GM19395 (cell line): ENCODE data around the gene ABLIM1.

ENCODE experiments used
- ATAC-seq: cut with Tn5 transposase; IDR thresholded peaks from one replicate; pipeline ENCODE4 v1.9.1; 2021; ENCODE audit warnings: mild to moderate bottlenecking, moderate library complexity; ENCODE audit not compliant: unreplicated experiment

The ABLIM1 gene

GRCh38 chr10:114550756-114551635 is 107.1 kb downstream of the ABLIM1 start:
- ATAC-seq, result no peak

- no peak for ATAC-seq
These were observed 109.4 kb downstream of the ABLIM1 start for GRCh38 chr10:114548662-114549061.

- no peak for ATAC-seq
These were observed 110.6 kb downstream of the ABLIM1 start for GRCh38 chr10:114547514-114547913.

GRCh38 chr10:114547056-114547455 is 111.0 kb downstream of the ABLIM1 start:
- no peak for ATAC-seq

- ATAC-seq, result no peak
These were observed 112.3 kb downstream of the ABLIM1 start for GRCh38 chr10:114545819-114546218.

- ATAC-seq, result no peak
These were observed 113.0 kb downstream of the ABLIM1 start for GRCh38 chr10:114545071-114545470.

GRCh38 chr10:114544045-114544659 is 113.9 kb downstream of the ABLIM1 start:
- peak; percentile 96 for ATAC-seq

GRCh38 chr10:114543456-114543855 is 114.6 kb downstream of the ABLIM1 start:
- ATAC-seq, result no peak

GRCh38 chr10:114542373-114542772 is 115.7 kb downstream of the ABLIM1 start:
- no peak for ATAC-seq

- ATAC-seq, result no peak
These were observed 116.3 kb downstream of the ABLIM1 start for GRCh38 chr10:114541797-114542160.

GRCh38 chr10:114541081-114541796 is 116.8 kb downstream of the ABLIM1 start:
- no peak for ATAC-seq

GRCh38 chr10:114540236-114540635 is 117.8 kb downstream of the ABLIM1 start:
- ATAC-seq, result no peak

GRCh38 chr10:114539623-114540022 is 118.5 kb downstream of the ABLIM1 start:
- ATAC-seq, result no peak

- peak; percentile 46 for ATAC-seq
These were observed 119.7 kb downstream of the ABLIM1 start for GRCh38 chr10:114538181-114538906.

- ATAC-seq, result no peak
These were observed 120.3 kb downstream of the ABLIM1 start for GRCh38 chr10:114537736-114538135.

GRCh38 chr10:114534571-114534981 is 123.5 kb downstream of the ABLIM1 start:
- no peak for ATAC-seq

- no peak for ATAC-seq
These were observed 125.8 kb downstream of the ABLIM1 start for GRCh38 chr10:114532226-114532625.

GRCh38 chr10:114526504-114527238 is 131.4 kb downstream of the ABLIM1 start:
- ATAC-seq, result peak; percentile 95

GRCh38 chr10:114526126-114526503 is 132.0 kb downstream of the ABLIM1 start:
- peak; percentile 45 for ATAC-seq

GRCh38 chr10:114525368-114525949 is 132.6 kb downstream of the ABLIM1 start:
- ATAC-seq, result no peak
